ENCODE measurements around the gene UNCX. TPM values are rescaled to one million over a fixed set of nuclear protein-coding genes. Genes with fewer than 3 reads are reported as not detected.
"Not testable (repeated sequence)": the region's sequence is repeated elsewhere in the genome, so short reads cannot be mapped to it uniquely, and the experiment has no call there.

The UNCX gene
- total RNA-seq, 2 experiments from 2014 or later = not detected

GRCh38 chr7:1197997-1198625 lies 34.6 kb upstream of the UNCX start:
- CTCF ChIA-PET = interaction anchor here (0.9 kb wide), 1 partner anchor 12 kb away, joined by 3 read pairs; no protein-coding TSS in a partner anchor

GRCh38 chr7:1200045-1200444 lies 32.6 kb upstream of the UNCX start:
- Mint-ChIP-seq H3K9me3 (no peaks in the 10 kb centered on the region), H3K4me3 (no peak overlapping the region), H3K27ac (no peak overlapping the region), H3K4me1 (ENCODE audit: low read depth) (no peaks in the 10 kb centered on the region), H3K36me3 (ENCODE audit: low read depth) (no peaks in the 10 kb centered on the region), H3K27me3 (peaks cover 3% of the 10 kb centered on the region)
- ATAC-seq = no peak
- intact Hi-C loops (cut with micrococcal nuclease) = no loop called here
- ChIA-PET POLR2A (no interaction called here), CTCF (no interaction called here)
- TF ChIP-seq CTCF (IDR thresholded peaks at IDR 0.05) = no peak
- DNase-seq = no peak

More at GRCh38 chr7:1197997-1198625, 34.6 kb upstream of the UNCX start:
- peaks cover 6% of the 10 kb centered on the region for H3K27me3 Mint-ChIP-seq
- POLR2A ChIA-PET = no interaction called here
- H3K4me3 Mint-ChIP-seq = no peak overlapping the region
- no peak for TF ChIP-seq CTCF (IDR thresholded peaks at IDR 0.05)
- H3K27ac Mint-ChIP-seq = no peak overlapping the region
- no peaks in the 10 kb centered on the region for H3K4me1 Mint-ChIP-seq (ENCODE audit: low read depth)
- H3K36me3 Mint-ChIP-seq (ENCODE audit: low read depth) = no peaks in the 10 kb centered on the region
- DNase-seq (no peak), ATAC-seq (no peak)
- intact Hi-C loops (cut with micrococcal nuclease) = no loop called here
- no peaks in the 10 kb centered on the region for H3K9me3 Mint-ChIP-seq

- no peak for TF ChIP-seq CTCF (IDR thresholded peaks at IDR 0.05)
- ATAC-seq = no peak
- H3K27ac Mint-ChIP-seq = no peak overlapping the region
- H3K27me3 Mint-ChIP-seq = no peaks in the 10 kb centered on the region
- intact Hi-C loops (cut with micrococcal nuclease) = no loop called here
- CTCF ChIA-PET = no interaction called here
- DNase-seq = no peak
- no peaks in the 10 kb centered on the region for H3K9me3 Mint-ChIP-seq
- H3K36me3 Mint-ChIP-seq (ENCODE audit: low read depth) = no peaks in the 10 kb centered on the region
- POLR2A ChIA-PET = no interaction called here
- no peak overlapping the region for H3K4me3 Mint-ChIP-seq
- no peaks in the 10 kb centered on the region for H3K4me1 Mint-ChIP-seq (ENCODE audit: low read depth)
These were observed 30.8 kb upstream of the UNCX start for GRCh38 chr7:1201916-1202315.

GRCh38 chr7:1202914-1203313 lies 29.8 kb upstream of the UNCX start:
- not testable (repeated sequence) for ATAC-seq

DNA sequence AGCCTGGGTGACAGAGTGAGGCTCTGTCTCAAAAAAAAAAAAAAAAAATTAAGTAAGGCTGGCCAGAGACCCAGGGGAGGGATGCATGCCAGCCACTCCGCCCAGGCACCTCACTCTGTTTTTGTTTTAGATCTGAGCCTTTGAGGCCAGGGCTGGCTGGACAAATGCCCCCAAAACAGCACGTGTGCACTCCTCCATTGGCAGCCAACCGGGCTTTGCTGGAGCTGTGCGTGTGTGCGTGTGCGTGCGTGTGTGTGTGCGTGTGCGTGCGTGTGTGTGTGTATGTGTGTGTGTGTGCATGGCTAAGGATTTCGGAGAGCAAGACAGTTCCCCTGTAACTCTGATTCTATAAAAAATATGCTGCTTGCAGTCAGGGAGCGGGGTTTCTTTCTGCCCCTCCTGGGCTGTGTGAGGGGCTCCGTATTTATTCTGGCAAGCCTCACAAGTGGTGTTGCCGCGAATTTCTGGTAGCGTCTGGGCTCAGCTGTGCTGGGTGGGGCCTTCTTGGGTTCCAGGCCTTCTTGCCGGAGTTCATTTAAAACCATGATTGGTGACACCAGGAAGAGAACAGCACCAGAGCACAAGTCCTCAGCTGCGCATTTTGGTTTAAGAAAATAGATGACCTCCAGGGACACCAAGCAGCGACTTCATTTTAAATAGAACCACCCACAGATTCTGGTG lies 28.1 kb upstream of the UNCX start:
- no peaks in the 10 kb centered on the region for H3K4me1 Mint-ChIP-seq (ENCODE audit: low read depth)
- no peak overlapping the region for H3K4me3 Mint-ChIP-seq
- DNase-seq (no peak), ATAC-seq (no peak)
- no peaks in the 10 kb centered on the region for H3K9me3 Mint-ChIP-seq
- TF ChIP-seq CTCF (IDR thresholded peaks at IDR 0.05) = no peak
- intact Hi-C loops (cut with micrococcal nuclease) = no loop called here
- ChIA-PET POLR2A (no interaction called here), CTCF (no interaction called here)
- H3K27ac Mint-ChIP-seq = no peak overlapping the region
- peaks cover 7% of the 10 kb centered on the region for H3K27me3 Mint-ChIP-seq
- H3K36me3 Mint-ChIP-seq (ENCODE audit: low read depth) = no peaks in the 10 kb centered on the region

More at GRCh38 chr7:1202914-1203313, 29.8 kb upstream of the UNCX start:
- H3K36me3 Mint-ChIP-seq (ENCODE audit: low read depth); H3K4me3 Mint-ChIP-seq; H3K9me3 Mint-ChIP-seq; POLR2A ChIA-PET; CTCF ChIA-PET; H3K4me1 Mint-ChIP-seq (ENCODE audit: low read depth); H3K27ac Mint-ChIP-seq; DNase-seq; intact Hi-C loops (cut with micrococcal nuclease); H3K27me3 Mint-ChIP-seq: not testable (repeated sequence)

- H3K27ac Mint-ChIP-seq; CTCF ChIA-PET; H3K36me3 Mint-ChIP-seq (ENCODE audit: low read depth); POLR2A ChIA-PET; DNase-seq; intact Hi-C loops (cut with micrococcal nuclease); H3K4me3 Mint-ChIP-seq; H3K4me1 Mint-ChIP-seq (ENCODE audit: low read depth); H3K9me3 Mint-ChIP-seq; ATAC-seq: not testable (repeated sequence)
- H3K27me3 Mint-ChIP-seq = peaks cover 13% of the 10 kb centered on the region
These were observed 26.9 kb upstream of the UNCX start for GRCh38 chr7:1205742-1206141.

Data from activated CD8-positive, alpha-beta T cell treated with anti-CD3 and anti-CD28 coated beads for 36 hours (primary cell).